ENCODE results near the gene BTBD9.

The BTBD9 gene

GRCh38 chr6:38323216-38323615 lies 316.5 kb downstream of the BTBD9 start:
- DNase-seq, result no peak

GRCh38 chr6:38322138-38322537 lies 317.6 kb downstream of the BTBD9 start:
- no peak for DNase-seq

GRCh38 chr6:38320843-38321242 lies 318.9 kb downstream of the BTBD9 start:
- DNase-seq, result no peak

GRCh38 chr6:38320358-38320757 lies 319.4 kb downstream of the BTBD9 start:
- no peak for DNase-seq

GRCh38 chr6:38319256-38320212 lies 320.2 kb downstream of the BTBD9 start:
- no peak for DNase-seq

- no peak for DNase-seq
Measured at GRCh38 chr6:38316099-38316868, 323.4 kb downstream of the BTBD9 start.

GRCh38 chr6:38311201-38311600 lies 328.5 kb downstream of the BTBD9 start:
- no peak for DNase-seq

- no peak for DNase-seq
Measured at GRCh38 chr6:38310061-38310460, 329.7 kb downstream of the BTBD9 start.

- no peak for DNase-seq
Measured at GRCh38 chr6:38307740-38308139, 332.0 kb downstream of the BTBD9 start.

GRCh38 chr6:38306931-38307330 lies 332.8 kb downstream of the BTBD9 start:
- no peak for DNase-seq

- DNase-seq, result no peak
Measured at GRCh38 chr6:38305995-38306681, 333.6 kb downstream of the BTBD9 start.

- no peak for DNase-seq
Measured at GRCh38 chr6:38302838-38303237, 336.9 kb downstream of the BTBD9 start.

GRCh38 chr6:38302081-38302480 lies 337.6 kb downstream of the BTBD9 start:
- no peak for DNase-seq

GRCh38 chr6:38290133-38290799 lies 349.5 kb downstream of the BTBD9 start:
- no peak for DNase-seq

GRCh38 chr6:38287487-38287886 lies 352.2 kb downstream of the BTBD9 start:
- DNase-seq, result no peak

GRCh38 chr6:38284802-38285394 lies 354.8 kb downstream of the BTBD9 start:
- DNase-seq, result no peak

GRCh38 chr6:38283734-38284362 lies 355.9 kb downstream of the BTBD9 start:
- DNase-seq, result no peak

GRCh38 chr6:38282911-38283310 lies 356.8 kb downstream of the BTBD9 start:
- DNase-seq, result no peak

- no peak for DNase-seq
Measured at GRCh38 chr6:38281126-38281525, 358.6 kb downstream of the BTBD9 start.

GRCh38 chr6:38279963-38280588 lies 359.7 kb downstream of the BTBD9 start:
- DNase-seq, result no peak

GRCh38 chr6:38279423-38279822 lies 360.3 kb downstream of the BTBD9 start:
- no peak for DNase-seq
